Epithelial cell of proximal tubule (primary cell): Measurements from ENCODE around the gene MYO3B. TPM values are rescaled to one million over a fixed set of nuclear protein-coding genes. Genes with fewer than 3 reads are reported as not detected.
"Not testable (repeated sequence)": the region's sequence is repeated elsewhere in the genome, so short reads cannot be mapped to it uniquely, and the experiment has no call there.

Source experiments
- DNase-seq: peaks from one replicate; pipeline ENCODE4 v3.0.0-alpha.2; 2011; ENCODE audit warnings: low read depth
- H3K4me3 ChIP-seq: 2 replicates; pipeline ENCODE4 v1.5.1; 2011; ENCODE audit warnings: low read depth, mild to moderate bottlenecking, low read length
- total RNA-seq: library from RNA; depleted of rRNA; stranded (reverse); fragments of >200 nt; gene quantifications from 2 replicates; pipeline ENCODE4 v1.2.3, GENCODE V29; 2015
- TF ChIP-seq, protein P1 (sequence below): conservative IDR thresholded peaks from 2 replicates; pipeline ENCODE4 v1.5.1; 2012; ENCODE audit warnings: low read depth, mild to moderate bottlenecking, low read length

Gene MYO3B
- total RNA-seq, 1 donor from 2014 or later: 0.35 TPM

DNA sequence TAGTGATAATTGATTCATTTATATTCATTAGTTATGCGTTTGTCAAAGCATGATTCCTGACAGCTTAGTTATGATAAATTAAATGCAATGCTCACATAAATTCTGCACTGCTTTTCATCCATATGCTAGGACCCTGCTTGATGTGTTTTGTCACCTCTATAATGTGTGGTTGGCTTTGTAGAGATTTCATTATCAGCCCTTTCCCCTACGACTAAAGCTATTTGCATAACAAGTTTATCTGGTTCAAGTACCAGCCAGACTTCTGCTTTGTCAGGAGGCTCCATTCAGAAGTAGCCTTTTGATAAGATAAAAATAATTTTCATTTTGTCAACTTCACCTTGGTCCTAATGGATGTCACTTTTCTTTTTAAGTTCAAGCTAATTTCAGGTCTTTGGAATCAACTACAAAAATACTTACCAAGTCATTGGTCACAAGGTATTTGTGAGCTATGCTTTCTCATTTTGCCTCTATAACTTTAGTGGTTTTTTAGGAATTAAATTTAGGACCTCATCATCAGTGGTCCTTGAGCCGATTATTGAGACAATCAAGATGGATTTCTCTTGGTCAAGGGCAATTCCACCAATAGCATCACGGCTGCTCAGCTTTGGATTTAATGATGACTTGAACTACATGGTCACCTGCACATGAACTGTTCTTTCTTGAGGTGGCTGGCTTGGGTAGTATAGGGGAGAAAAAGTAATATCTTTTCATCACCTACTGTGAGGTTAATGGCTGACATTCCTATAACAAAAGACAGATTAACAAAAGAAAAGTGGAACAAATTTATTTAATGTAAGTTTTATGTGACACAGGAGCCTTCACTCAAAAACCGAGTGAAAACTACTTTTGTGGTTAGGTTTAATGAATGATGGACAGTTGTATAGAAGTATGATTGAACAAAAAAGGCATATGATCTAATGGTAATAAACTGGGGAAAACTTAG, 162.1 kb downstream of the MYO3B start:
- DNase-seq: no peak
- TF ChIP-seq, protein P1, sequence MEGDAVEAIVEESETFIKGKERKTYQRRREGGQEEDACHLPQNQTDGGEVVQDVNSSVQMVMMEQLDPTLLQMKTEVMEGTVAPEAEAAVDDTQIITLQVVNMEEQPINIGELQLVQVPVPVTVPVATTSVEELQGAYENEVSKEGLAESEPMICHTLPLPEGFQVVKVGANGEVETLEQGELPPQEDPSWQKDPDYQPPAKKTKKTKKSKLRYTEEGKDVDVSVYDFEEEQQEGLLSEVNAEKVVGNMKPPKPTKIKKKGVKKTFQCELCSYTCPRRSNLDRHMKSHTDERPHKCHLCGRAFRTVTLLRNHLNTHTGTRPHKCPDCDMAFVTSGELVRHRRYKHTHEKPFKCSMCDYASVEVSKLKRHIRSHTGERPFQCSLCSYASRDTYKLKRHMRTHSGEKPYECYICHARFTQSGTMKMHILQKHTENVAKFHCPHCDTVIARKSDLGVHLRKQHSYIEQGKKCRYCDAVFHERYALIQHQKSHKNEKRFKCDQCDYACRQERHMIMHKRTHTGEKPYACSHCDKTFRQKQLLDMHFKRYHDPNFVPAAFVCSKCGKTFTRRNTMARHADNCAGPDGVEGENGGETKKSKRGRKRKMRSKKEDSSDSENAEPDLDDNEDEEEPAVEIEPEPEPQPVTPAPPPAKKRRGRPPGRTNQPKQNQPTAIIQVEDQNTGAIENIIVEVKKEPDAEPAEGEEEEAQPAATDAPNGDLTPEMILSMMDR: no peak
- no peak overlapping the region for H3K4me3 ChIP-seq

DNA sequence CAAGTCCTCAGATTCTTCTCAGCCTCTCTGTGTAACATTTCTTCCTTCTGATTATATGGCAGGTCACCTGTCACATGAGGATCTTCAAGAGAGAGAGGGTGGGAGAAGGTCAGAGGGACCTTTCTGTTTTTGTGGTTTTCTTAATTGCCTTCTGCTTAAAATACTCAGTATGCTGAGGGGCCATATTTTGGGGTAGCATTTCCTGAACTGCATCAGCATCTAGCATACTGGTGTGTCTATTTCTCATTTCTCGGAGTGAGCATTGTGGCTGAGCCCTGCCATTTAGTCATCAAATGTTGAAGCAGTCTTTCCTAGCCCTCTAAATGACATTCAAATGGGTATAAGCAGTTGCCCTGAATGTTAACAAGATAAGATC, 162.7 kb downstream of the MYO3B start:
- no peak for DNase-seq
- TF ChIP-seq, protein P1: no peak
- no peak overlapping the region for H3K4me3 ChIP-seq

DNA sequence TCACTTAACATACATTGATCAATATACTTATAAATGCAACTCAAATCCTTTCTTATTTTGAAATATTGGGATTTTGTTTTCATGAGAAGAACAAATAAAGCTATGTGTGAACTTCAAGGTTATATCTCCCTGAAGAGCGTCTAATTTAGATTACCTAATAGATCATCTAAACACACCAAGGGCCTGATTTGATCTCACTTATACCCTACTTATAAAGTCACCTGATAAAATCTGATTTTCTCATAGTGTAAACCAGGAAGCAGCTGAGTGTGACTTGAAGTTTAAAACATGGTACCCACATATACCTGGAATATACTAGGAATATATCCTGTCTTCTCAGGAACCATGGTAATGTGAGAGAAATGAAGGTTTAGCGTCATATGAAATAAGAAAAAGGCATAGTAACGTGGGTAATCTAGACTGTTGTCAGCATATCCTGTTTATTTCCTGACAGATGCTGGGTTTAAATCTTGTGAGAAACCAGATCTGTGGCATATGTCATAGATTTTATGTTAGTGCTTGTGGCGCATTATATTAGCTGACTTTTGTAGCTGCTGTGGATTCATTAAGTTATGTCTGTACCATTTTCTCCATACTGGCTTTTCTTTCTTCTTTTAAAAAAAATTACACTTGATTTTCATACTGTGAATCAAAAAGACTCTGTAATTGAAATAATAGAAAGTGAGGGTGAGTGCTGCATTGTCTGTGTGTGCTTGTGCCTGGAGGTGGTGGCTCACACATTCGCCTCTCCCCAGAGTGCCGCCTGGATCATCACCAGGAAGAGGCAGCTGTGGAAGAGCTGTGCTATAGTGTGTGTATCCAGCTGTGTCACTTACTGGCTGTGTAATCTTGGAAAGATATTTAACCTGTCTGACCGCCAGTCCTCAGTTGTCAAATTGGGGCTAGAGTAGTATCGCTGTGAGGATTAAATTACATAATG, 164.0 kb downstream of the MYO3B start:
- no peak overlapping the region for H3K4me3 ChIP-seq
- no peak for DNase-seq
- TF ChIP-seq, protein P1: no peak

DNA sequence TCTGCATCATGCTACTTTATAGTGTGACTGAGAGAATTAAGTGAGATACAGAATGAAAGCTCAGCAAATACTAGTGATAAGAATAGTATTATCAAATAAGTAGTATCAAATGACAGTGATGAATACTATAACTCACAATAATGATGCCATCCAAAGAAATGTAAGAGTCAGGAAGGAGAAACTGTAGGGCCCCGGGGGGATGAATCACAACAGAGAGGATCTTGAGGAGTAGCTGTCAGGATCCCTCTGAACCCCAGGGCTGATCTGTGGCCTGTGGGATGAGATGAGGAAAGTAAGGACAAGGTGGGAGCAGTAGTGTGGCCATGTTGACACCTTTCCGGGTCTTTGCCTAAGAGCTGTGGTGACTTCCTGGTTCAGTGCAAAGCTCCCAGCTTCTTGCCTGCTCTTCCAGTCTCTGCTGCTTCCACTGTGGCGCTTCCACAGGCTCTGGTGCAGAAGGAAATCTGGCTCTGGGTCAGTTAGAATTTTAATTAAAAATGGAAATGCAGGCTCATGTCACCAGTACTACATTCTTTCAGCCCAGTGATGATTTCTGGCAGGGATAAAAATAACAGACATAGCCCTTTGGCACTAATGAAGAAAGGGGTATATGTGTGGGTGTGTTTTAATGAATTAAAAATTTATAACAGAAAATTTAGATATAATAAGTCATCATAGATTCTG, 166.9 kb downstream of the MYO3B start:
- H3K4me3 ChIP-seq: no peak overlapping the region
- DNase-seq: no peak
- TF ChIP-seq, protein P1: no peak

DNA sequence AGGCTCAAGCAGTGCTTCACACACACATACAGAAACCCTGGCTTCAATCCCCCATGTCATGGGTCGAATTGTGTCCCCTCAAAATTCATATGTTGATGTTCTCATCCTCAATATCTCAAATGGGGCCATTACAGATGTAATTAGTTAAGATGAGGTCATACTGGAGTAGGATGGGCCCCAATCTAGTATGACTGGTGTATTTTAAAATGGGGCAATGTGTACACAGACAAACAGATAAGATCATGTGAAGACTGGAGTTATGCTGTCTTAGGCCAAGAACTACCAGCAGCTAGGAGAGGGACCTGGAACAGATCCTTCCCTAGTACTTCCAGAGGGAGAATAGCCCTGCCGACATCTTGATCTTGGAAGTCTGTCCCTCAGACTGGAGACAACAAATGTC, 167.7 kb downstream of the MYO3B start:
- TF ChIP-seq, protein P1: no peak
- H3K4me3 ChIP-seq: no peak overlapping the region
- DNase-seq: no peak

DNA sequence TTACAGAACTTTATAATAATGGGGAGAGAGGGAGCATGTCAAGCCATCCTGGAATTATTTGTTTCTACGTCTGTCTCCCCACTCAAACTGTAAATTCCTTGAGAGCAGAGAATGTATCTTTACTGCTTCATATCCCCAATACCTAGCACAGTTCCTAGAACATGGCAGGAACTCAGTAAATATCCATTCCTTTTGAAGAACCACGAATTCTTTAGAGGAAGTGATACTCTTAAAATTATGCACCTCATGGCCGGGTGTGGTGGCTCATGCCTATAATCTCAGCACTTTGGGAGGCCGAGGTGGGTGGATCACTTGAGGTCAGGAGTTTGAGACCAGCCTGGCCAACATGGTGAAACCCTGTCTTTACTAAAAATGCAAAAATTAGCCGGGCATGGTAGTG, 171.3 kb downstream of the MYO3B start:
- not testable (repeated sequence) for H3K4me3 ChIP-seq, DNase-seq
